A673 (cell line): Measurements from ENCODE around the gene ST3GAL2. TPM values are rescaled to one million over a fixed set of nuclear protein-coding genes. Genes with fewer than 3 reads are reported as not detected.
A peak's percentile ranks its signal among the peaks of the same experiment; 100 is the strongest.

Experiments
- BruUV-seq: library from RNA; stranded (reverse); fragments of 400-500 nt; replicated peaks from 2 replicates; lab custom pipeline; 2021; lab: Mats Ljungman, UMichigan
- CTCF ChIA-PET: fragments of 300-600 bp; sonication (Branson Sonifier 250); formaldehyde crosslinking; loops from one replicate; lab custom pipeline; 2022; ENCODE audit warnings: antibody characterized with exemption; lab: Charles Lee
- POLR2A ChIA-PET: fragments of 300-600 bp; sonication (Branson Sonifier 250); formaldehyde crosslinking; loops from one replicate; lab custom pipeline; 2022; ENCODE audit warnings: antibody characterized with exemption; ENCODE audit not compliant: low non-redundant PET; lab: Charles Lee
- DNase-seq: peaks from one replicate; pipeline ENCODE4 v3.0.0-alpha.2; 2015; ENCODE audit warnings: low spot score
- H3K27ac ChIP-seq: fragments of 200-600 bp; sonication (generic); 2 replicates; pipeline ENCODE4 v1.5.1; 2016; ENCODE audit warnings: mixed run types, low read depth, mild to moderate bottlenecking, mixed read lengths, antibody characterized with exemption, low read length; ENCODE audit not compliant: poor library complexity, severe bottlenecking
- H3K27me3 ChIP-seq: fragments of 200-600 bp; sonication (generic); replicated peaks from 2 replicates; pipeline ENCODE4 v1.6.1; 2017; ENCODE audit warnings: mixed run types, low read depth, mild to moderate bottlenecking, mixed read lengths, antibody characterized with exemption, low read length; ENCODE audit not compliant: insufficient read depth, poor library complexity
- H3K36me3 ChIP-seq: fragments of 200-600 bp; sonication (generic); 2 replicates; pipeline ENCODE4 v1.6.1; 2016; ENCODE audit warnings: mixed run types, mild to moderate bottlenecking, mixed read lengths, antibody characterized with exemption, low read length; ENCODE audit not compliant: insufficient read depth, poor library complexity, severe bottlenecking
- H3K4me1 ChIP-seq: fragments of 200-600 bp; sonication (generic); 2 replicates; pipeline ENCODE4 v1.6.1; 2017; ENCODE audit warnings: mixed run types, mild to moderate bottlenecking, mixed read lengths, antibody characterized with exemption, low read length; ENCODE audit not compliant: insufficient read depth, poor library complexity, severe bottlenecking
- H3K4me3 ChIP-seq: fragments of 200-600 bp; sonication (generic); 2 replicates; pipeline ENCODE4 v1.5.1; 2016; ENCODE audit warnings: low read depth, mixed run types, mild to moderate bottlenecking, mixed read lengths, low read length; ENCODE audit not compliant: poor library complexity, severe bottlenecking
- H3K9me3 ChIP-seq: fragments of 200-600 bp; sonication (generic); 2 replicates; pipeline ENCODE4 v1.6.1; 2016; ENCODE audit warnings: mixed run types, low read depth, mild to moderate bottlenecking, mixed read lengths, antibody characterized with exemption, low read length; ENCODE audit not compliant: poor library complexity, severe bottlenecking
- EZH2 ChIP-seq: fragments of 200-600 bp; sonication (generic); IDR thresholded peaks from 2 replicates; pipeline ENCODE4 v1.6.1; 2017; ENCODE audit warnings: borderline replicate concordance, low read depth, mild to moderate bottlenecking, mixed read lengths, antibody characterized with exemption, low read length; ENCODE audit not compliant: poor library complexity, severe bottlenecking
- intact Hi-C: fragments of 100-400 bp; cut with micrococcal nuclease; formaldehyde crosslinking; loops from one replicate; pipeline ENCODE4 v1.10.0; 2022; ENCODE audit not compliant: unreplicated experiment
- total RNA-seq: library from RNA; stranded (reverse); gene quantifications from 2 replicates; pipeline ENCODE4 v1.2.3, GENCODE V29; 2021
- TF ChIP-seq, protein P1 (sequence below): fragments of 300-800, 200-600 bp; sonication (generic); conservative IDR thresholded peaks from 2 replicates; pipeline ENCODE4 v1.5.1; 2017; ENCODE audit warnings: low read depth, mild to moderate bottlenecking, antibody characterized with exemption, low read length, moderate library complexity, mixed read lengths

The ST3GAL2 gene
- total RNA-seq, 1 experiment from 2014 or later, result 26.5 TPM

DNA sequence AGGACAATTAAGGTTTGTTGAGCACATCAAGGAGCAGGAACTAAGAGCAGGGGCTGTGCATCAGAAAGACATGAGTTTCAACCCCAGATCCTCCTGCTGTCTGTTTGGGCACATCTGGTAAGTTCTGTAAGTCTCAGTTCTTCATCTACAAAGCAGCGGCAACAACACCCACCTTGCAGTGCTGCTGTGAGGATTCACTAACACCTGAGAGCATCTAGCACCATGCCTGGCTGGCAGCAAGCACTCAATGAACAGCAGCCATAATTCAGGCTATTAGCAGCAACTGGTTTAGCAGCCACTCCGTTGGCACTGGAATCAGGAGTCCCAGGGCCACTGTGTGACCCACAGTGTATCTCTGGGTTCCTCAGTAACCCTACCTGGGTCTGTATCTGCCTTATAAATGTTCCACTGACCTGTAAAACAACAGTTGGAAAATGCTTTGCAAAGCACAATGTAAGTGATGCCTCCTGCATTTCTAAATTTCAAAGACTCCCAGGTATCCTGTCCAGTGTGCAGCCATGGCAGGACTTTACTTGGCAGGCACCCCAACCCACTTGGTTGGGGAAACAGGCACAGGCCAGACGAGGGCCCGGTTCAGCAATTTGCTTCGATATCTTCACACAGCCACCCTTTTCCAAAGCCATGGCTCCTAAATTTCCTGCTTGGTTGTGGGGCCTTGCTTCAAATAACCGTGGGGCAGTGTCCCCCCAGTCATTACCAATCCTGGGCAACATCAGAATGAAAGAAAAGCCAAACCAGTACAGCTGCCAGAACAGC lies 4.2 kb downstream of the ST3GAL2 start:
- H3K27me3 ChIP-seq, result no peaks in the 10 kb centered on the region
- intact Hi-C loops, result loop anchor here (5.0 kb wide), 1 partner anchor 32 kb away; no protein-coding TSS in a partner anchor
- peaks cover 47% of the 10 kb centered on the region for H3K4me1 ChIP-seq
- BruUV-seq, result no TSS peak
- ChIA-PET CTCF (no interaction called here), POLR2A (no interaction called here)
- H3K9me3 ChIP-seq, result no peaks in the 10 kb centered on the region
- TF ChIP-seq, protein P1, sequence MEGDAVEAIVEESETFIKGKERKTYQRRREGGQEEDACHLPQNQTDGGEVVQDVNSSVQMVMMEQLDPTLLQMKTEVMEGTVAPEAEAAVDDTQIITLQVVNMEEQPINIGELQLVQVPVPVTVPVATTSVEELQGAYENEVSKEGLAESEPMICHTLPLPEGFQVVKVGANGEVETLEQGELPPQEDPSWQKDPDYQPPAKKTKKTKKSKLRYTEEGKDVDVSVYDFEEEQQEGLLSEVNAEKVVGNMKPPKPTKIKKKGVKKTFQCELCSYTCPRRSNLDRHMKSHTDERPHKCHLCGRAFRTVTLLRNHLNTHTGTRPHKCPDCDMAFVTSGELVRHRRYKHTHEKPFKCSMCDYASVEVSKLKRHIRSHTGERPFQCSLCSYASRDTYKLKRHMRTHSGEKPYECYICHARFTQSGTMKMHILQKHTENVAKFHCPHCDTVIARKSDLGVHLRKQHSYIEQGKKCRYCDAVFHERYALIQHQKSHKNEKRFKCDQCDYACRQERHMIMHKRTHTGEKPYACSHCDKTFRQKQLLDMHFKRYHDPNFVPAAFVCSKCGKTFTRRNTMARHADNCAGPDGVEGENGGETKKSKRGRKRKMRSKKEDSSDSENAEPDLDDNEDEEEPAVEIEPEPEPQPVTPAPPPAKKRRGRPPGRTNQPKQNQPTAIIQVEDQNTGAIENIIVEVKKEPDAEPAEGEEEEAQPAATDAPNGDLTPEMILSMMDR, result no peak
- TF ChIP-seq EZH2, result no peak
- no peak for DNase-seq
- no peaks in the 10 kb centered on the region for H3K36me3 ChIP-seq
- no peak overlapping the region for H3K27ac ChIP-seq
- no peak overlapping the region for H3K4me3 ChIP-seq

DNA sequence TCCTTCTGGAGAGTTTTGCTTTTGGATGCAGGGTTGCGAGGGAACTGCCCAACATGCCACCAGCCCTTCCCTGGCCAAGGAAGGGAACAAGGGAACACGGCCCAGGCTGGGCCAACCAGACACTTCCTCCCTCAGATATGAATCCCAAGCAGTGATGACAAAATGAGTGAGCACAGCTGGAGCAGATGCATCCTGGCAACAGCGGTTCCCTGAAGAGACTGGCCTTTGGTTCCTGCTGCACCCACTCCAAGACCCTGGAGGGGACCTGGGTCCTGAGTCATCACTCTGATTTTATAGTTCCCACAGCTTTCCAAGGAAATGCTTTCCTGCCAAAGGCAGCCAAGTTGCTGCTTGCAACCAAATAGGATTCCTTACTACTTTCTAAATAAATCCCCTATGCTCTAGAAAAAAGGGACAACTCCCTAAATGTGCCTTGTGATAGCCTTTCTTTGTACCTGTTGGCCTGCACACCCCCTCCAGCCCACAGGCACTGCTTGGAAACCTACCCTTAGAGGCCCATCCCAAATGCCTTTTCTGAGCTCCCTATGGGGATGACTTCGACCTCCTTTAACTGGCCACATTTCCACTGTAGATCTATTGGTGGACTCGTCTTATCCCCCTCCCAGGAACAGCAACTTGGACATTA lies 5.3 kb downstream of the ST3GAL2 start:
- intact Hi-C loops, result no loop called here
- Histone ChIP-seq H3K9me3 (no peaks in the 10 kb centered on the region), H3K4me3 (no peak overlapping the region), H3K36me3 (no peaks in the 10 kb centered on the region), H3K4me1 (peaks cover 51% of the 10 kb centered on the region), H3K27ac (peak overlapping the region; percentile 64), H3K27me3 (no peaks in the 10 kb centered on the region)
- ChIA-PET POLR2A (no interaction called here), CTCF (interaction anchor here (0.6 kb wide), 1 partner anchor 48 kb away, joined by 8 read pairs; no protein-coding TSS in a partner anchor)
- DNase-seq, result peak; percentile 52
- TF ChIP-seq EZH2, result no peak
- TF ChIP-seq, protein P1, result no peak
- no TSS peak for BruUV-seq

DNA sequence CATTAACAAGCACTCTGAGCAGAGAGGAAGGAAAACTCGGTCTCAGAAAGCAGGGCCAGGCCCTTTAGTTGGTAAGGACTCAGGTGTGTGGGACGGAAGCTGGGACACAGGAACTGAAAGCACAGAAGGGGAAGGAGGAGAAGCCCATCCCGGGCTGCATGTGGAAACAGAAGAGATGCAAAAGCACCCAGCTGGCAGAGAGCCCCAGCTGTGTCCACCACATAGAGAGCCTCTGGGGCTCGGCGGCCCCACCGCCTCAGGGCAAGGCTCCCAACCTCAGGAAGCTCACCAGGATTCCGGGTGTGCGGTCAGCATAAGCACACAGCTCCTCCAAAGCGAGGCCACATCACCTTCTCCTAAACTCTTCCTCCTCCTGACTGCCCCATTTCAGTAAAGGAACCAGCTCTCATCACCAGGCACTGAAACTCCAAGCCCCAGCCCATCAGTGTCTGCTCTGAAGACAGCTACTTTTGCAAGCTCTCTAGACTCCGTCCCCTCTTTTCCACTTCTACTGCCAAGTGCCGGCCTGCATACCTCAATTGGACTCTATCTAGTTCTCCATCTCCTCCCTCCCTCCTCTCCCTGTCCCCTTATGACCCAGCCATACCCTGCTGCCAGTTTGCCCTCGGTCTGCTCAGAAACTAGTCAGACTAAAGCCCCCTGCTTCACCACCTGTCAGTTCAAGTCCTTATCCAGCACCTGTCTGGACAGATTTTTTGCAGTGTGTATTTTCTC lies 6.0 kb downstream of the ST3GAL2 start:
- intact Hi-C loops, result no loop called here
- Histone ChIP-seq H3K9me3 (no peaks in the 10 kb centered on the region), H3K4me1 (peaks cover 58% of the 10 kb centered on the region), H3K27ac (peak overlapping the region; percentile 64), H3K4me3 (no peak overlapping the region), H3K36me3 (no peaks in the 10 kb centered on the region), H3K27me3 (no peaks in the 10 kb centered on the region)
- BruUV-seq, result no TSS peak
- no peak for DNase-seq
- CTCF ChIA-PET, result no interaction called here
- no peak for TF ChIP-seq EZH2
- TF ChIP-seq, protein P1, result no peak
- POLR2A ChIA-PET, result no interaction called here
